ENCODE results near the gene TK2.
A peak's percentile ranks its signal among the peaks of the same experiment; 100 is the strongest.

Gene TK2

GRCh38 chr16:66483689-66484452 lies 66.1 kb downstream of the TK2 start:
- Histone ChIP-seq H2BK15ac (ENCODE audit: low read length) (peak overlapping the region; percentile 21), H3K9me3 (replicated peaks in 1 of 2; ENCODE audit: control insufficient read depth in 2 of 2, insufficient read depth in 1 of 2, low read depth in 1 of 2, low read length in 2 of 2) (no peaks in the 10 kb centered on the region), H3K27ac (replicated peaks; ENCODE audit: low read length) (no peak overlapping the region), H4K8ac (ENCODE audit: low read depth, low read length) (no peak overlapping the region), H3K23ac (ENCODE audit: low read depth, low read length, poor library complexity) (no peak overlapping the region), H2BK12ac (ENCODE audit: low read length) (peak overlapping the region; percentile 59), H3K79me1 (ENCODE audit: low read depth, low read length) (no peaks in the 10 kb centered on the region), H3K14ac (ENCODE audit: low read length) (no peak overlapping the region), H3K4me1 (ENCODE audit: control insufficient read depth in 2 of 2, insufficient read depth in 1 of 2, low read depth in 1 of 2, low read length in 2 of 2) (peaks cover 8 to 15% of the 10 kb centered on the region in 2 donors), H3K18ac (ENCODE audit: low read length) (no peak overlapping the region), H2AK5ac (ENCODE audit: low read depth, low read length) (peak overlapping the region; percentile 64), H3K4me2 (ENCODE audit: insufficient read depth, low read length, poor library complexity, severe bottlenecking) (no peak overlapping the region), H4K91ac (ENCODE audit: low read depth, low read length, poor library complexity) (no peak overlapping the region), H2AFZ (ENCODE audit: low read length) (no peak overlapping the region), H3K9ac (ENCODE audit: low read depth, low read length, poor library complexity) (no peak overlapping the region), H3K27me3 (ENCODE audit: control insufficient read depth in 3 of 3, insufficient read depth in 3 of 3, low read depth in 1 of 3, low read length in 3 of 3) (no peaks in the 10 kb centered on the region), H3K36me3 (replicated peaks in 1 of 2; ENCODE audit: control insufficient read depth in 2 of 2, insufficient read depth in 2 of 2, low read length in 2 of 2) (no peaks in the 10 kb centered on the region), H3K4me3 (ENCODE audit: low read length in 2 of 2) (no peak overlapping the region), H2BK120ac (ENCODE audit: low read depth, low read length) (no peak overlapping the region), H2BK5ac (ENCODE audit: low read length) (no peak overlapping the region), H3K4ac (ENCODE audit: low read length) (no peak overlapping the region)
- DNase-seq (ENCODE audit: low spot score), result peak; percentile 69
- no CpG with 5 or more reads among the region's 14 CpGs for WGBS, 2 donors (ENCODE audit: extremely low coverage in 2 of 2, insufficient read length in 2 of 2, insufficient replicate concordance in 1 of 2)

DNA sequence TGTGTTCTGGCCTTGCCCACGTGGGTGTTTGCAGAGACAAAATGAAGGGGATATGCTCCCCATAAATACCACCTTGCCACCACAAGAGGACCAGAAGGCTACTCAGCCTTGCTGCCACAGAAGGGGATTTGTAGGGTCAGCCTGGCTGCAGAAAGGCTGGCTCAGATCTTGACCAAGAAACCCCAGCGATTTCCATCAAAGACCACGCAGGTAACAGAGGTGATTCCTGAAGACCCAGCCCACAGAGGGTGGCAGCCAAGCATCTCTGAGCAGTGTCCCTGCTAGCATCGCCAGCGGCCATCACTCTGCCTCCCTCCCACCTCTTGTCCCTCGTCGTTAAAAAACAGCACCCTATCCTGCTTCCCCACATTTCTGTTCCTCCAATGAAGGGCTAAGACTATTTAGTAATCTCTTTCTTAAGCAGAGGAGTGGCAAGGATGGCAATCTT lies 68.0 kb downstream of the TK2 start:
- H2AK5ac ChIP-seq (ENCODE audit: low read depth, low read length), result peak overlapping the region; percentile 92
- no peak overlapping the region for H2BK120ac ChIP-seq (ENCODE audit: low read depth, low read length)
- H3K4me3 ChIP-seq (ENCODE audit: low read length in 2 of 2), result no peak overlapping the region
- H3K14ac ChIP-seq (ENCODE audit: low read length), result peak overlapping the region; percentile 94
- H3K27ac ChIP-seq (replicated peaks; ENCODE audit: low read length), result no peak overlapping the region
- peak overlapping the region; percentile 57 for H4K8ac ChIP-seq (ENCODE audit: low read depth, low read length)
- no peak overlapping the region for H2BK5ac ChIP-seq (ENCODE audit: low read length)
- H3K9ac ChIP-seq (ENCODE audit: low read depth, low read length, poor library complexity), result no peak overlapping the region
- no peak overlapping the region for H4K91ac ChIP-seq (ENCODE audit: low read depth, low read length, poor library complexity)
- no peaks in the 10 kb centered on the region for H3K9me3 ChIP-seq (replicated peaks in 1 of 2; ENCODE audit: control insufficient read depth in 2 of 2, insufficient read depth in 1 of 2, low read depth in 1 of 2, low read length in 2 of 2)
- no peak overlapping the region for H3K18ac ChIP-seq (ENCODE audit: low read length)
- no CpG with 5 or more reads among the region's 7 CpGs for WGBS, 2 donors (ENCODE audit: extremely low coverage in 2 of 2, insufficient read length in 2 of 2, insufficient replicate concordance in 1 of 2)
- H3K27me3 ChIP-seq (ENCODE audit: control insufficient read depth in 3 of 3, insufficient read depth in 3 of 3, low read depth in 1 of 3, low read length in 3 of 3), result no peaks in the 10 kb centered on the region
- peaks cover 2% of the 10 kb centered on the region for H3K79me1 ChIP-seq (ENCODE audit: low read depth, low read length)
- no peak overlapping the region for H2AFZ ChIP-seq (ENCODE audit: low read length)
- H2BK12ac ChIP-seq (ENCODE audit: low read length), result no peak overlapping the region
- no peaks in the 10 kb centered on the region for H3K36me3 ChIP-seq (replicated peaks in 1 of 2; ENCODE audit: control insufficient read depth in 2 of 2, insufficient read depth in 2 of 2, low read length in 2 of 2)
- no peak overlapping the region for H2BK15ac ChIP-seq (ENCODE audit: low read length)
- H3K4me1 ChIP-seq (ENCODE audit: control insufficient read depth in 2 of 2, insufficient read depth in 1 of 2, low read depth in 1 of 2, low read length in 2 of 2), result peaks cover 4 to 6% of the 10 kb centered on the region in 2 donors
- no peak overlapping the region for H3K4me2 ChIP-seq (ENCODE audit: insufficient read depth, low read length, poor library complexity, severe bottlenecking)
- no peak for DNase-seq (ENCODE audit: low spot score)
- H3K23ac ChIP-seq (ENCODE audit: low read depth, low read length, poor library complexity), result peak overlapping the region; percentile 71
- no peak overlapping the region for H3K4ac ChIP-seq (ENCODE audit: low read length)

- Histone ChIP-seq H3K27ac (replicated peaks; ENCODE audit: low read length) (no peak overlapping the region), H3K23ac (ENCODE audit: low read depth, low read length, poor library complexity) (peak overlapping the region; percentile 71), H3K4ac (ENCODE audit: low read length) (no peak overlapping the region), H2AFZ (ENCODE audit: low read length) (no peak overlapping the region), H2BK120ac (ENCODE audit: low read depth, low read length) (no peak overlapping the region), H3K79me1 (ENCODE audit: low read depth, low read length) (peaks cover 2% of the 10 kb centered on the region), H3K4me2 (ENCODE audit: insufficient read depth, low read length, poor library complexity, severe bottlenecking) (no peak overlapping the region), H3K4me1 (ENCODE audit: control insufficient read depth in 2 of 2, insufficient read depth in 1 of 2, low read depth in 1 of 2, low read length in 2 of 2) (no peaks in the 10 kb centered on the region), H2BK15ac (ENCODE audit: low read length) (no peak overlapping the region), H2AK5ac (ENCODE audit: low read depth, low read length) (peak overlapping the region; percentile 92), H3K18ac (ENCODE audit: low read length) (peak overlapping the region; percentile 44), H2BK12ac (ENCODE audit: low read length) (no peak overlapping the region), H4K8ac (ENCODE audit: low read depth, low read length) (peak overlapping the region; percentile 86), H4K91ac (ENCODE audit: low read depth, low read length, poor library complexity) (peak overlapping the region; percentile 86), H3K9me3 (replicated peaks in 1 of 2; ENCODE audit: control insufficient read depth in 2 of 2, insufficient read depth in 1 of 2, low read depth in 1 of 2, low read length in 2 of 2) (peaks cover 0 to 2% of the 10 kb centered on the region in 2 donors), H3K36me3 (replicated peaks in 1 of 2; ENCODE audit: control insufficient read depth in 2 of 2, insufficient read depth in 2 of 2, low read length in 2 of 2) (no peaks in the 10 kb centered on the region), H3K4me3 (ENCODE audit: low read length in 2 of 2) (no peak overlapping the region), H3K27me3 (ENCODE audit: control insufficient read depth in 3 of 3, insufficient read depth in 3 of 3, low read depth in 1 of 3, low read length in 3 of 3) (no peaks in the 10 kb centered on the region), H3K9ac (ENCODE audit: low read depth, low read length, poor library complexity) (no peak overlapping the region), H2BK5ac (ENCODE audit: low read length) (no peak overlapping the region), H3K14ac (ENCODE audit: low read length) (peak overlapping the region; percentile 94)
- DNase-seq (ENCODE audit: low spot score), result no peak
- WGBS, 2 donors (ENCODE audit: extremely low coverage in 2 of 2, insufficient read length in 2 of 2, insufficient replicate concordance in 1 of 2), result no CpG with 5 or more reads among the region's 25 CpGs
These were observed 68.6 kb downstream of the TK2 start for GRCh38 chr16:66481081-66481942.
